ENCODE data around the gene FBXO30.

FBXO30 gene

DNA sequence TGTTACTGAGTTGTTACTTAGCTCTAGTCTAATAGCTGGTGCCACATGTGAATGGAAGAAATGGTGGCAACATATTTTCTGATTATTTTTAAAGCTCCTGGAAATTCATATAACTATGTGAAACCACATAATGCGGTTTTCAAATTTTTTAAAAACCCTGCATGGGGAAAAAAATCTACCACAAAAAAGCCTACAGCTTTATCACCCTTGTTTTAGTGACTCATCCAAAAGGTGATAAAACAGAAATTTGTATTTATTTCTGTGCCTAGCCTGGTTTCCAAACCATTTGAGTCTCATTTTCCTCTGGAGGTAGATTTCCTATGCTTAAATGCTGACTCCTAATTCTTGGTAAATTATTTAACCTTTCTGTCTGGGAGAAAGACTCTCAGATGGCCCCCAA, 5.4 kb upstream of the FBXO30 start:
- DNase-seq (ENCODE audit: insufficient read length, low spot score): no peak
- FAIRE-seq: no peak

- FAIRE-seq (no peak), DNase-seq (ENCODE audit: insufficient read length, low spot score) (no peak)
Measured at GRCh38 chr6:145818796-145819195, 4.2 kb upstream of the FBXO30 start.

DNA sequence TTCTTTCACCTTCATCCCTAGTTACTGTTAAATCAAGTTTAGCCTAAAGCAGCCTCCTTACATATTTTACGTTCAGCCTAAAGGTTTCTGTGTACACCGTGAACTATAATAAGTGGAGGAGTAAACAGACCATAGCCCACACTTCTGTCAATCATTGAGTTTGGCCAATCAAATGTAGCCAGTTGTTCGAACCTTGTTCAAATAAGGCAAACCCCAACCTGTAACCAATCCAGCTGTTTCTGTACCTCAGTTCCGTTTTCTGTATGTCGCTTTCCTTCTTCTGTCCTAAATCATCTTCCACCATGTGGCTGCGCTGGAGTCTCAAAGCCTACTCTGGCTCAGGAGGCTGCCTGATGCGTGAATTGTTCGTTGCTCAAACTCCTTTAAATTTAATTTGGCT, 1.8 kb upstream of the FBXO30 start:
- FAIRE-seq (no peak), DNase-seq (ENCODE audit: insufficient read length, low spot score) (no peak)

- FAIRE-seq (no peak), DNase-seq (ENCODE audit: insufficient read length, low spot score) (peak; percentile 32)
Measured at GRCh38 chr6:145815309-145816274, 997 bp upstream of the FBXO30 start.

- no peak for FAIRE-seq
- DNase-seq (ENCODE audit: insufficient read length, low spot score): peak; percentile 23
Measured at GRCh38 chr6:145814035-145814500, 527 bp downstream of the FBXO30 start.

DNA sequence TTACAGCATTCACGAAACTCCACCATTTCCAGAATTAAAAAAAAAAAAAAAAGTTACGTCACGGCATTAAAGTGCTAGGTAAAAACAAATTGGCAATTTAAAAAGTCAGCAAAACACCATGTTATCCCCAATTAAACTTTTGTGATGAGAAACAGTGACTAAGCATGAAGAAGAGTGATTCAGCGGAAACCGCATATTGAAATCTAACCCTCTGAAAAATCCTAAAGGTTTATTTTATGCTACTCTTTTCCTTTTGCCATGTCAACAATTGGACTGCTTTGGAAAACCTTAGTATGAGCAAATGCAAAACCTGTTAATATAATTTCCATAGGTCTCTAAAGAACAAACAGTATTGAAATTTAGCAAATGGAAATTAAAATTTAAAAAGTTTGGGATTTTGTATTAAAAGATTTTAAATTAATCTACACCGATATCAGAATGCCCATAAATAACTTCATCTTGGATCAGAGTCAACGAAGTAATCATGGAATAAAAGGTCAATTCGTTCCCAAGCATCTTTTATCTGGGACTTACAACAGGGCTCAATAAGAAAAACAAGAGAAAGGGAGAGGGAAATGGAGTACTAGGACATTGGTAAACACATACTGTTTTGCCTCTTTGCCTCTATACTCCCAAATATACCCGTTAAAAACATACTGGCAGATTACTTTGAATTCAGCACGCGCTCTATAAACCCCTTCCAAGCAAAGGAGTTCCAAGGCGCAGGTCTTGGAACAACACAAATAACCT, 1.1 kb downstream of the FBXO30 start:
- DNase-seq (ENCODE audit: insufficient read length, low spot score): no peak
- no peak for FAIRE-seq

GRCh38 chr6:145811741-145812140, 2.9 kb downstream of the FBXO30 start:
- FAIRE-seq: no peak

GRCh38 chr6:145809785-145810184, 4.8 kb downstream of the FBXO30 start:
- DNase-seq (ENCODE audit: insufficient read length, low spot score) (no peak), FAIRE-seq (no peak)

More at GRCh38 chr6:145811741-145812140, 2.9 kb downstream of the FBXO30 start:
- no peak for DNase-seq (ENCODE audit: insufficient read length, low spot score)

DNA sequence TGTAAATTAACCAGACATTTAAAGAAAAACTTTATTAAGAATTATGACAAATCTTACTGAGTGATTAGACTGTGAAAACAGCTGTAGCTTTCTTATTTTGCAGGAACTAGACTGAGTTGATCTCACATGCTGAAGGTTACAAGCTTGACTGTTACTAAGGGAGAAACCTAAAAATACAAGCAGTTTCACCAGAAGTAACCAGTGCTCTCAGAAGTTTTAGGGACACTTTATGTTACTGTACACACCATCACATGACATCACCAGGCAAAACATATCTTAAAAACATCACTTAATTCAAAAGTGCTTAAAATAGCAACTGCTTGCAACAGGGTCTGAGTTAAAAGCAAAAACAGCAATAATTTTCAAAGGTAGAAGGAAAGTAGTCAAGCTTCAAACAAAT, 5.4 kb downstream of the FBXO30 start:
- DNase-seq (ENCODE audit: insufficient read length, low spot score) (no peak), FAIRE-seq (no peak)

DNA sequence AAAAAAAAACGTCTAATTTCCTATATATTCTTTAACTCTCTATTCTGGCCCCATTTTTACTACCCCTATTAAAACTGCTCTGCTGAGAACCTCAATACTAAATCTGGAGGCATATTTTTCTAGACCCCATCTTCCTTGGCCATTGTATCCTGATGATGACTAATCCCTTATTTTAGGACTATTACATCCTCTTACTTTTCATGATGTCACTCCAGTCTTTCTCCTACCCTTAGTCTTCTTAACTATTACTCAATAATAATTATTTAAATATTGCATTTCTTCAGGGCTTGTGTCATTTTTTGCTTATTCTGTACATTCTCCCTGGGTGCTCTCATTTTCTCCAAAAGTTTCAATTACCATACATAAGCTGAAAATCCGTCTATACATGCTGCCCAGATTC, 6.4 kb downstream of the FBXO30 start:
- no peak for FAIRE-seq

GRCh38 chr6:145802141-145802540, 12.5 kb downstream of the FBXO30 start:
- FAIRE-seq: no peak
- no peak for DNase-seq (ENCODE audit: insufficient read length, low spot score)

More for the DNA sequence above, 6.4 kb downstream of the FBXO30 start:
- no peak for DNase-seq (ENCODE audit: insufficient read length, low spot score)

DNA sequence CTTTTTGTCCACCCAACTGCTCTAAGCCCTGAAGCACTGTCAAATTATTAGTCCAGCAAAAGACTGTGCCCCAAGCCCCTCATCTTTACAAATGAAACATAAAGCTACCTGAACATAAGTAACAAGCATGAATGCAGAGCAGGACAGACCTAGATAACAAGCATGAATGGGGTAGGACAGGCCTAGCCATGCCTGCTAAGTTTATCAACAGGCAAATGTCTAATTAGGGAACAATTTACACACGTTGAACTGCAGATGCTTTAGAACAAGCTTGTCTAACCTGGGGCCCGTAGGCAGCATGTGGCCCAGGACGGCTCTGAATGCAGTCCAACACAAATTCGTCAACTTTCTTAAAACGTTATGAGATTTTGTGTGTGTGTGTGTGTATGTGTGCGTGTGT, 13.6 kb downstream of the FBXO30 start:
- FAIRE-seq (peak; percentile 26), DNase-seq (ENCODE audit: insufficient read length, low spot score) (no peak)

DNA sequence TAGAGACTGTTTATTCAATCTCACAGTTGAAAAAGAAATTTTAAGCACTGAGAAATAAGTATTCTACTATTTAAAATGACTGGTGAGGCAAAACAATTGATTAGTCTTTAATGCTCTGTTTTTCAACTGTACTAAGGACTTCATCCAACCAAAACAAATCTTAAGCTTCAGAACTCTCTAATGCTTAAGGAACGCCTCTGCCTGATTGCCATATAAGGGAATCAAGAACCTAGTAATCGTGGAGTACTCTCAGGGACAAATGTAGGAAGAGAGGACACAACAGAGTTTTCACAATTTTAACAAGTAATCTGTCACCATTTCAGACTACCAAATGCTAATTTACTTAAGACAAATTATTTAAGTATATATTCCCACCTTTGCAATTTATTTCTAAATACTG, 16.1 kb downstream of the FBXO30 start:
- FAIRE-seq: no peak
- DNase-seq (ENCODE audit: insufficient read length, low spot score): no peak

- DNase-seq (ENCODE audit: insufficient read length, low spot score): no peak
- no peak for FAIRE-seq
Measured at GRCh38 chr6:145789443-145789842, 25.2 kb downstream of the FBXO30 start.

DNA sequence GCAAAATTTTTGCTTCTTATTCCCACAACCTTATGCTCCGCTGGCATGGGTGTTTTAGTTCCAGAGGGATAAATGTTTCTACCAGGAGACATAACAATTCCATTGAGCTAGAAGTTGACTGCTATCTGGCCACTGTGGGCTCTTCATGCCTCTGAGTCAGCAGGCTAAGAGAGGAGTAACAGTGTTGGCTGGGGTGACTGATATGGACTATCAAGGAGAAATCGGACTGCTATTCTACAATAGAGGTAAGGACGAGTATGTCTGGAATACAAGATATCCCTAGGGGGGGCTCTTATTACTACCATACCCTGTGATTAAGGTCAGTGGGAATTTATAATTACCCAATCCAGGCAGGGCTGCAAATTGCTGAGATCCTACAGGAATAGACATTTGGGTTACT, 26.9 kb downstream of the FBXO30 start:
- no peak for DNase-seq (ENCODE audit: insufficient read length, low spot score)
- no peak for FAIRE-seq

DNA sequence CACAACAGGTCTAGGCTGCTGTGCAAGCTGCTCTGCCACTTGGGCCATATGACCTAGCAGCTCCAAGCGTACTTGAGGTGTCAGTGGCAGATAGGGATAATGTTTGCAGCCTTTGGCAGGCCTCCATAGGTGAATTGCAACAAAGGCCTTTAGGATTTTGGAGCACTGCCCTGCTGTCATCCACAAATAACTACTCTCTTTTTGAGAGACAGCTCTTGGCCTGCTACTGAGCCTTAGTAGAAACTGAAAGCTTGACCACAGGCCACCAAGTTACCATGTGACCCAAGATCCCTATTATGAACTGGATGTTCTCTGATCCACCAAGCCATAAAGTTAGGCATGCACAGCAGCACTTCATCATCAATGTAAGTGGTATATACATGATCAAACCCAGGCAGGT, 29.9 kb downstream of the FBXO30 start:
- DNase-seq (ENCODE audit: insufficient read length, low spot score) (no peak), FAIRE-seq (no peak)

- FAIRE-seq (no peak), DNase-seq (ENCODE audit: insufficient read length, low spot score) (no peak)
Measured at GRCh38 chr6:145783796-145784195, 30.8 kb downstream of the FBXO30 start.

GRCh38 chr6:145772846-145773245, 41.7 kb downstream of the FBXO30 start:
- no peak for DNase-seq (ENCODE audit: insufficient read length, low spot score)
- FAIRE-seq: no peak

DNA sequence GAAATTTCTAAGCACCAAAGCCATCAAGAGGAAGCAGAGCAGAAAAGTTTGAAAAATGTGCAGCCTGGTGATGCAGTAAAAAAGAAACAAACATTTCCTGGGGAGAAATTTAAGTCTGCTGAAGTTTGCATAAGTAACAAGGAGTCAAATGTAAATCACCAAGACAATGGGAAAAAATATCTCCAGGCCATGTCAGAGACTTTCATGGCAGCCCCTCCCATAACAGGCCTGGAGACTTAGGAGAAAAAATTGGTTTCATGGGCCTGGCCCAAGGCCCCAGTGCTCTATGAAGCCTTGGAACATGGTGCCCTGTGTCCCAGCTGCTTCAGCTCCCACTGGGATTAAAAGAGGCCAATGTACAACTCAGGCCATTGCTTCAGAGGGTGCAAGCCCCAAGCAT, 49.1 kb downstream of the FBXO30 start:
- DNase-seq (ENCODE audit: insufficient read length, low spot score): no peak
- no peak for FAIRE-seq

GRCh38 chr6:145763742-145764141, 50.9 kb downstream of the FBXO30 start:
- no peak for FAIRE-seq

DNA sequence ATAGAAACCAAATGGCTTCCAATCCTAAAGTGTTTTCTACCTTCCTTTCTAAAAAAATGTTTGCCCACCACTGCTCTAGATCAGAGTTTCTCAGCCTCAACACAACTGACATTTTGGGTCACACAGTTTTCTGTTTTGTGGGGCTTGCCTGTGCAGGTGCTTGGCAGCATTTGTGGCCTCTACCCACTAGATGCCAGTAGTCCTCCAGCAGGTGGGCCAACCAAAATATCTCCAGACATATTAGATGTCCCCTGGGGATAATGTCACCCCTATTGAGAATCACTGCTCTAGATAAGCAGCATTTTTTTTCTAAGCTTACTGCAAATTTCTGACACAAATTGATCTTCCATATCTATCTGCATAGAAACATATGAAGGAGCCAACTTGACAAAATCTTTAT, 53.0 kb downstream of the FBXO30 start:
- FAIRE-seq (no peak), DNase-seq (ENCODE audit: insufficient read length, low spot score) (no peak)

More at GRCh38 chr6:145763742-145764141, 50.9 kb downstream of the FBXO30 start:
- no peak for DNase-seq (ENCODE audit: insufficient read length, low spot score)

- FAIRE-seq (no peak), DNase-seq (ENCODE audit: insufficient read length, low spot score) (no peak)
Measured at GRCh38 chr6:145758113-145758512, 56.5 kb downstream of the FBXO30 start.

Data from HTR-8/SVneo (cell line).